Measurements from ENCODE around the gene COPS7A. TPM values are rescaled to one million over a fixed set of nuclear protein-coding genes. Genes with fewer than 3 reads are reported as not detected.

The COPS7A gene
- polyA plus RNA-seq, 1 experiment = 200 TPM

DNA sequence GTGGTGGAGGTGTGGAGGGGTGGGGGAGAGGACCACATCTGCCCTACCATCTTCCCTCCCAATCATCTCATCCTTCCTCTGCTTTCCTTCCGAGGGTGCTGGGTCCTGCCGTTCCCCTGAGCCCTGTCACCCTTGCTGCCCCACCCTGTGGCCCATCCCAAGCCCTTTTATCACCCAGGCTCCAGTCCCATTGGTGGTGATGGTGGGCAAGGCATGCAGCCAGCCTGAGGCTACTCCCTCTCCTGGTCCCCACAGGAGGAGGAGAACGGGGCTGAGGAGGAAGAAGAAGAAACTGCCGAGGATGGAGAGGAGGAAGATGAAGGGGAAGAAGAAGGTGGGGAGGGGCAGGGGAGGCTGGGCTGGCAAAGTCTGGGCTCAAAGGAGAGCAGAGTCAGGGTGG is 45.8 kb downstream of the COPS7A start:
- TF ChIP-seq, protein P1, sequence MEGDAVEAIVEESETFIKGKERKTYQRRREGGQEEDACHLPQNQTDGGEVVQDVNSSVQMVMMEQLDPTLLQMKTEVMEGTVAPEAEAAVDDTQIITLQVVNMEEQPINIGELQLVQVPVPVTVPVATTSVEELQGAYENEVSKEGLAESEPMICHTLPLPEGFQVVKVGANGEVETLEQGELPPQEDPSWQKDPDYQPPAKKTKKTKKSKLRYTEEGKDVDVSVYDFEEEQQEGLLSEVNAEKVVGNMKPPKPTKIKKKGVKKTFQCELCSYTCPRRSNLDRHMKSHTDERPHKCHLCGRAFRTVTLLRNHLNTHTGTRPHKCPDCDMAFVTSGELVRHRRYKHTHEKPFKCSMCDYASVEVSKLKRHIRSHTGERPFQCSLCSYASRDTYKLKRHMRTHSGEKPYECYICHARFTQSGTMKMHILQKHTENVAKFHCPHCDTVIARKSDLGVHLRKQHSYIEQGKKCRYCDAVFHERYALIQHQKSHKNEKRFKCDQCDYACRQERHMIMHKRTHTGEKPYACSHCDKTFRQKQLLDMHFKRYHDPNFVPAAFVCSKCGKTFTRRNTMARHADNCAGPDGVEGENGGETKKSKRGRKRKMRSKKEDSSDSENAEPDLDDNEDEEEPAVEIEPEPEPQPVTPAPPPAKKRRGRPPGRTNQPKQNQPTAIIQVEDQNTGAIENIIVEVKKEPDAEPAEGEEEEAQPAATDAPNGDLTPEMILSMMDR (IDR thresholded peaks at IDR 0.05; ENCODE audit: insufficient read depth, low read depth, low read length) = no peak
- no peaks in the 10 kb centered on the region for H3K27me3 ChIP-seq (ENCODE audit: control insufficient read depth, insufficient read depth, low read length)
- no peak for DNase-seq (ENCODE audit: low read depth)
- peaks cover 16% of the 10 kb centered on the region for H3K36me3 ChIP-seq (ENCODE audit: control insufficient read depth, insufficient read depth, low read length)
- ChIA-PET POLR2A (interaction anchor here (0.7 kb wide), 1 partner anchor 156 kb away, joined by 4 read pairs; no protein-coding TSS in a partner anchor), CTCF (interaction anchor here (0.9 to 5.6 kb wide), 3 partner anchors 9 to 155 kb away, joined by 3 to 103 read pairs (median 43); partner anchors contain the start of gene MLF2)
- H3K4me3 ChIP-seq (ENCODE audit: low read depth, low read length) = no peak overlapping the region

DNA sequence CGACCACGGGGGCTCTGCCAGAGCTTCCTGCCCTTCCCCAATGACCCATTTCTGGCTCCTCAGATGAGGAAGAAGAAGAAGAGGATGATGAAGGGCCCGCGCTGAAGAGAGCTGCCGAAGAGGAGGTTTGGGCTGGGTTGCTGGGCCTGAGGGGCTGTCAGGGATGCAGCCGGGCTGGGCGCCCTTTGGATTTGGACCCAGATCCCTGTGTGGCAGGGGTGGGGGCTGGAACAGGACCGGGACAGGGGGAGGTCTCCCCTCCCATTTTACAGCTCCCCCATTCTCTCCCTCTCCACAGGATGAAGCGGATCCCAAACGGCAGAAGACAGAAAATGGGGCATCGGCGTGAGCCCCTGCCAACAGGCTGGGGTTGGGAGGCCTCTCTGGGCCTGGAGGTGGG is 46.2 kb downstream of the COPS7A start:
- TF ChIP-seq, protein P1 (IDR thresholded peaks at IDR 0.05; ENCODE audit: insufficient read depth, low read depth, low read length) = no peak
- peaks cover 16% of the 10 kb centered on the region for H3K36me3 ChIP-seq (ENCODE audit: control insufficient read depth, insufficient read depth, low read length)
- H3K27me3 ChIP-seq (ENCODE audit: control insufficient read depth, insufficient read depth, low read length) = no peaks in the 10 kb centered on the region
- POLR2A ChIA-PET = no interaction called here
- no peak for DNase-seq (ENCODE audit: low read depth)
- no peak overlapping the region for H3K4me3 ChIP-seq (ENCODE audit: low read depth, low read length)
- CTCF ChIA-PET = interaction anchor here (0.9 to 17.2 kb wide), 3 partner anchors 8 to 156 kb away, joined by 3 to 222 read pairs (median 43); partner anchors contain the start of gene MLF2

- ChIA-PET CTCF (interaction anchor here (0.9 to 17.2 kb wide), 6 partner anchors 8 to 156 kb away, joined by 3 to 222 read pairs (median 5); partner anchors contain the start of genes MLF2 and SPSB2), POLR2A (no interaction called here)
Observed at GRCh38 chr12:6770600-6770999, 46.8 kb downstream of the COPS7A start.

GRCh38 chr12:6771091-6771495 is 47.2 kb downstream of the COPS7A start:
- ChIA-PET POLR2A (no interaction called here), CTCF (interaction anchor here (0.9 to 17.2 kb wide), 5 partner anchors 10 to 102 kb away, joined by 3 to 222 read pairs (median 5); partner anchors contain the start of genes MLF2 and SPSB2)
- Histone ChIP-seq H3K36me3 (ENCODE audit: control insufficient read depth, insufficient read depth, low read length) (peaks cover 18% of the 10 kb centered on the region), H3K4me3 (ENCODE audit: low read depth, low read length) (no peak overlapping the region), H3K27me3 (ENCODE audit: control insufficient read depth, insufficient read depth, low read length) (no peaks in the 10 kb centered on the region)
- TF ChIP-seq, protein P1 (IDR thresholded peaks at IDR 0.05; ENCODE audit: insufficient read depth, low read depth, low read length) = no peak
- no peak for DNase-seq (ENCODE audit: low read depth)

More at GRCh38 chr12:6770600-6770999, 46.8 kb downstream of the COPS7A start:
- no peak for DNase-seq (ENCODE audit: low read depth)
- H3K4me3 ChIP-seq (ENCODE audit: low read depth, low read length) = no peak overlapping the region
- peaks cover 18% of the 10 kb centered on the region for H3K36me3 ChIP-seq (ENCODE audit: control insufficient read depth, insufficient read depth, low read length)
- no peaks in the 10 kb centered on the region for H3K27me3 ChIP-seq (ENCODE audit: control insufficient read depth, insufficient read depth, low read length)
- TF ChIP-seq, protein P1 (IDR thresholded peaks at IDR 0.05; ENCODE audit: insufficient read depth, low read depth, low read length) = no peak

DNA sequence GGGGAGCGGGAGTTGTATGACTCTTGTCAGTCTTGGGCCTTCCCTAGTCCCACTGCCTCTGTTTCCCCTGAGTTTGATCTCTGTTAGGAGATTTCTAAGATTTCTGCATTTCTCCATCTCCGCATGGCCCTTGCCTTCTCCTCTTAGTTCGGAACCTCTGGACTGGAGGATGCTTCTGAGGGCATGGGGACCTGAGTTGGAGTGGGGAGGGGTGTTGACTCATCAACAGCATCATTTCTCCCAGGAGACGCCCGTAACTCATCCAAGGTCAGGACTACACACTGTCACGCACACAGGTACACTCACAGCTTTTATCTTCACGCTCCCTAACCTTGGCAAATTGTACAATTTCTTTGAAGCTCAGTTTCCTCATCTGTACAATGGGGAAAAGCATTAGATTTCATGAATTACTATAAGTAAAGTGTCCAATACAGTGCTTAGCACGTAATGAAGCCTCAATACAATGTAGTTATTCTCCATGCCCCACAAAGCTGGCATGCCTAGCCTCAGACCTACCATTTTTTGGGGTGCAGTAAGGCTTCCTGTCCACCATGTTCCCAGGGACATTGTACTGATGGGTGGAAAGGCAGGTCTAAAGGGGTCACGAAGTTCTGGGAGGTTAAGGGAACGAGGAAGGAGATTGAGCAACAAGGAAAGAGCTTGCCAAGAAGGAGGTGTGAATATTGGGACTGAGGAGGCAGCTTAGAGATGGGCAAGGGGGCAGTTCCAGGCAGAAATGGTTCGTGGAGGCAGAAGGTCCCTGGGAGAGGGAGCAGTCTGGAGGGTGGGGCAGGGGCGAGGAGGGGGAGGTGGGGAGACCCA is 47.9 kb downstream of the COPS7A start:
- TF ChIP-seq, protein P1 (IDR thresholded peaks at IDR 0.05; ENCODE audit: insufficient read depth, low read depth, low read length) = no peak
- ChIA-PET POLR2A (interaction anchor here (0.6 kb wide), 2 partner anchors 21 to 24 kb away, joined by 4 to 7 read pairs; no protein-coding TSS in a partner anchor), CTCF (interaction anchor here (0.6 to 17.2 kb wide), 5 partner anchors 9 to 559 kb away, joined by 3 to 222 read pairs (median 5); partner anchors contain the start of genes MLF2 and SPSB2)
- no peak overlapping the region for H3K4me3 ChIP-seq (ENCODE audit: low read depth, low read length)
- DNase-seq (ENCODE audit: low read depth) = no peak
- H3K27me3 ChIP-seq (ENCODE audit: control insufficient read depth, insufficient read depth, low read length) = no peaks in the 10 kb centered on the region
- peaks cover 18% of the 10 kb centered on the region for H3K36me3 ChIP-seq (ENCODE audit: control insufficient read depth, insufficient read depth, low read length)
